ENCODE results near the gene GFI1B. TPM values are rescaled to one million over a fixed set of nuclear protein-coding genes. Genes with fewer than 3 reads are reported as not detected.
"Not testable (repeated sequence)": the region's sequence is repeated elsewhere in the genome, so short reads cannot be mapped to it uniquely, and the experiment has no call there.

The GFI1B gene
- total RNA-seq, 1 donor from 2014 or later: not detected

DNA sequence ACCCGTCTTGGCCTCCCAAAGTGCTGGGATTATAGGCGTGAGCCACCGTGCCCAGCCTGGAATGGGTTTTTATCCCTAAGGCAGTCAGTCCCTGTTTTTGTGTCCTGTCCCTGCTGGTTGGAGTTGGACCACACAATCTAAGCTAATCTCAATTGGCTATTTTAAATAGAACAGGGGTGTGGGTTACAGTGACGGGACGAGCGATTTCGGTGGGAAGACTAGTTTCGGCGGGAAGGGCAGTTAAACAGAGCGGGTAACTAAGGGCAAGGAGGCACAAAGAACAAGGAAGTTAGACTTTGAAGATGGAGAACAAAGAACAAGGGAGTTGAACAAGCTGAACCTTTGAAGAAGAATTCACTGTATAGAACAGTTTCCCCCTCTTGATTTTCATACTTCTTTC is 53.7 kb downstream of the GFI1B start:
- DNase-seq: no peak
- Mint-ChIP-seq H3K4me3 (ENCODE audit: unreplicated experiment) (peak overlapping the region; percentile 98), H3K36me3 (ENCODE audit: unreplicated experiment) (peaks cover 20% of the 10 kb centered on the region), H3K27ac (ENCODE audit: unreplicated experiment) (no peak overlapping the region), H3K9me3 (ENCODE audit: unreplicated experiment) (peaks cover 12% of the 10 kb centered on the region), H3K4me1 (ENCODE audit: low read depth, unreplicated experiment) (peaks cover 11% of the 10 kb centered on the region), H3K27me3 (ENCODE audit: unreplicated experiment) (no peaks in the 10 kb centered on the region)
- TF ChIP-seq, protein P1, sequence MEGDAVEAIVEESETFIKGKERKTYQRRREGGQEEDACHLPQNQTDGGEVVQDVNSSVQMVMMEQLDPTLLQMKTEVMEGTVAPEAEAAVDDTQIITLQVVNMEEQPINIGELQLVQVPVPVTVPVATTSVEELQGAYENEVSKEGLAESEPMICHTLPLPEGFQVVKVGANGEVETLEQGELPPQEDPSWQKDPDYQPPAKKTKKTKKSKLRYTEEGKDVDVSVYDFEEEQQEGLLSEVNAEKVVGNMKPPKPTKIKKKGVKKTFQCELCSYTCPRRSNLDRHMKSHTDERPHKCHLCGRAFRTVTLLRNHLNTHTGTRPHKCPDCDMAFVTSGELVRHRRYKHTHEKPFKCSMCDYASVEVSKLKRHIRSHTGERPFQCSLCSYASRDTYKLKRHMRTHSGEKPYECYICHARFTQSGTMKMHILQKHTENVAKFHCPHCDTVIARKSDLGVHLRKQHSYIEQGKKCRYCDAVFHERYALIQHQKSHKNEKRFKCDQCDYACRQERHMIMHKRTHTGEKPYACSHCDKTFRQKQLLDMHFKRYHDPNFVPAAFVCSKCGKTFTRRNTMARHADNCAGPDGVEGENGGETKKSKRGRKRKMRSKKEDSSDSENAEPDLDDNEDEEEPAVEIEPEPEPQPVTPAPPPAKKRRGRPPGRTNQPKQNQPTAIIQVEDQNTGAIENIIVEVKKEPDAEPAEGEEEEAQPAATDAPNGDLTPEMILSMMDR (IDR thresholded peaks at IDR 0.05; ENCODE audit: partially characterized antibody, unreplicated experiment): no peak

DNA sequence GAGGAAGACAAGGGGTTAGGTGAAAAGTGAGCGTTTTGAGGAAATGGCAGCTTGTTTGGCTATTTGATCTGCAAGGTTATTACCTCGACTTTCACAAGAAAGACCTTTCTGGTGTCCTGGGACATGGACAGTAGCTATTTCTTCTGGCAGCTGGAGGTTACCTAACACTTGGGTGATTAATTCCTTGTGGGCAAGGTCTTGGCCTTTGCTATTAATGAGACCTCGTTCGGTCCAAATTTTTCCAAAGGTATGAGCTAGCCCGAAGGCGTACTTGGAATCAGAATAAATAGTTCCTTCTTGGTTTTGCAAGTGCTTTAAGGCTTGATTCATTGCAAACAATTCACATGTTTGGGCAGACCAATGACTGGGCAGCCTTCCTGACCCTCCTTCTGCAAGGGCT is 57.2 kb downstream of the GFI1B start:
- no peak overlapping the region for H3K4me3 Mint-ChIP-seq (ENCODE audit: unreplicated experiment)

DNA sequence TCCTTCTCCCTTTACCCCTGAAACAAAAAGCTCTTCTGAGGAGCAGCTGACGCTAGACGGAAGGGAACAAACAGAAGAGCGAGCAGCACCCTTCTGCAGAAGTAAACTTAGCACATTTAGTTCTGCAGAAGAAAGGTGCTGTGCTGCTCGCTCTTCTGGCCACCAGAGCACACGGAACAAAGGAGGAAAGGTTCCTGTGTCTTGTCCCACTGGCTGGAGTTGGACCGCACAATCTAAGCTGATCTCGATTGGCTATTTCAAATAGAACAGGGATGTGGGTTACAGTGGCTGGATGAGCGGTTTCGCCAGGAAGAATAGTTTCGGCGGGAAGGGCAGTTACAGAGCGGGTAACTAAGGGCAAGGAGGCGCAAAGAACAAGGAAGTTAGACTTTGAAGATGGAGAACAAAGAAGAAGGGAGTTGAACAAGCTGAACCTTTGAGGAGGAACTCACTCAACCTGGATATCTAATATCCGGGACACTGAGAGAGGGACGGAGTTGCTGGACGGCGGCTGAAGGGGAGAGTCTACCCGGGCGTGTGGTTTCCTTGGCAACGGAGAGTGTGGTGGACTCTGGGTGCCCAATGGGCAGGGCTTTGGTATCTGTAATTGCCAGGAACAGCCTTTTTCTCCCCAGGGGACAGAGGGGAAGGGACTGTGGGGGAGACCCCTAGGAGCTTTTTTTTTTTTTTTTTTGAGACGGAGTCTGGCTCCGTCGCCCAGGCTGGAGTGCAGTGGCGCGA is 59.5 kb downstream of the GFI1B start:
- Mint-ChIP-seq H3K27me3 (ENCODE audit: unreplicated experiment) (no peaks in the 10 kb centered on the region), H3K27ac (ENCODE audit: unreplicated experiment) (no peak overlapping the region), H3K4me1 (ENCODE audit: low read depth, unreplicated experiment) (peaks cover 12% of the 10 kb centered on the region), H3K4me3 (ENCODE audit: unreplicated experiment) (no peak overlapping the region), H3K36me3 (ENCODE audit: unreplicated experiment) (peaks cover 6% of the 10 kb centered on the region), H3K9me3 (ENCODE audit: unreplicated experiment) (peaks cover 2% of the 10 kb centered on the region)
- TF ChIP-seq, protein P1 (IDR thresholded peaks at IDR 0.05; ENCODE audit: partially characterized antibody, unreplicated experiment): no peak
- no peak for DNase-seq

More for the DNA sequence above, 57.2 kb downstream of the GFI1B start:
- Mint-ChIP-seq H3K36me3 (ENCODE audit: unreplicated experiment) (peaks cover 20% of the 10 kb centered on the region), H3K9me3 (ENCODE audit: unreplicated experiment) (peaks cover 10% of the 10 kb centered on the region), H3K27ac (ENCODE audit: unreplicated experiment) (no peak overlapping the region), H3K27me3 (ENCODE audit: unreplicated experiment) (no peaks in the 10 kb centered on the region), H3K4me1 (ENCODE audit: low read depth, unreplicated experiment) (peaks cover 11% of the 10 kb centered on the region)
- TF ChIP-seq, protein P1 (IDR thresholded peaks at IDR 0.05; ENCODE audit: partially characterized antibody, unreplicated experiment): no peak
- DNase-seq: no peak

DNA sequence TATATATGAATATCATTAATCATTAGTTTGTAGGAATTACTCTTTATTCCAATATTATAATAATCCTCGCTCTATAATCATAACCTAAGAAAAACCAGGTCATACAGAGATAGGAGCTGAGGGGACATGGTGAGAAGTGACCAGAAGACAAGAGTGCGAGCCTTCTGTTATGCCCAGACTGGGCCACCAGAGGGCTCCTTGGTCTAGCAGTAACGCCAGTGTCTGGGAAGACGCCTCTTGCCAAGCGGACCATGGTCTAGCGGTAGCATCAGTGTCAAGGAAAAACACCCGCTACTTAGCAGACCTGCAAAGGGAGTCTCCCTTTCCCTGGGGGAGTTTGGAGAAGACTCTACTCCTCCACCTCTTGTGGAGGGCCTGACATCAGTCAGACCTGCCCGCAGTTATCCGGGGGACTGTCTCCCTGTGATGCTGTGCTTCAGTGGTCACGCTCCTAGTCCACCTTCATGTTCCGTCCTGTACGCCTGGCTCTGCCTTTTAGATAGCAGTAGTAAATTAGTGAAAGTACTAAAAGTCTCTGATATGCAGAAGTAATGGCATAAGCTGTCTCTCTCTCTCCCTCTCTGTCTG is 62.5 kb downstream of the GFI1B start:
- not testable (repeated sequence) for H3K4me3 Mint-ChIP-seq (ENCODE audit: unreplicated experiment); H3K9me3 Mint-ChIP-seq (ENCODE audit: unreplicated experiment); H3K27me3 Mint-ChIP-seq (ENCODE audit: unreplicated experiment); H3K36me3 Mint-ChIP-seq (ENCODE audit: unreplicated experiment)
- peaks cover 11% of the 10 kb centered on the region for H3K4me1 Mint-ChIP-seq (ENCODE audit: low read depth, unreplicated experiment)
- TF ChIP-seq, protein P1 (IDR thresholded peaks at IDR 0.05; ENCODE audit: partially characterized antibody, unreplicated experiment): peak; percentile 76
- peak overlapping the region; percentile 46 for H3K27ac Mint-ChIP-seq (ENCODE audit: unreplicated experiment)
- DNase-seq: peak; percentile 84

Small RNA genes lying within 50 kb of the gene (microRNA-seq; reads per million reads assigned to microRNA genes)
- gene MIR548AW (ENCODE audit: unreplicated experiment): not detected

Other genes with a start within 250 kb of the GFI1B start
- 0.44 TPM for gene AK8, start 100.4 kb upstream of the GFI1B start, total RNA-seq (ENCODE audit: unreplicated experiment)
- gene SPACA9, start 99.8 kb upstream of the GFI1B start, total RNA-seq (ENCODE audit: unreplicated experiment): 5.0 TPM
- gene TSC1, start 34.1 kb upstream of the GFI1B start, total RNA-seq (ENCODE audit: unreplicated experiment): 89.3 TPM
- gene GTF3C5, start 52.3 kb downstream of the GFI1B start, total RNA-seq (ENCODE audit: unreplicated experiment): 95.2 TPM
- gene CEL, start 83.3 kb downstream of the GFI1B start, total RNA-seq (ENCODE audit: unreplicated experiment): 3.8 TPM
- gene RALGDS, start 142.5 kb downstream of the GFI1B start, total RNA-seq (ENCODE audit: unreplicated experiment): 449 TPM
- gene GBGT1, start 185.2 kb downstream of the GFI1B start, total RNA-seq (ENCODE audit: unreplicated experiment): 1.3 TPM
- not detected for gene OBP2B, start 230.6 kb downstream of the GFI1B start, total RNA-seq (ENCODE audit: unreplicated experiment)